BJ (cell line): ENCODE data around the gene ARHGAP9. TPM values are rescaled to one million over a fixed set of nuclear protein-coding genes. Genes with fewer than 3 reads are reported as not detected.

Experiments
- CTCF ChIA-PET: fragments of 350-600 bp; formaldehyde crosslinking; extraction: SDS; loops from one replicate; lab custom pipeline; 2021; ENCODE audit warnings: antibody characterized with exemption, inconsistent platforms; lab: Yijun Ruan, JAX
- POLR2A ChIA-PET: fragments of 300-600 bp; sonication (Branson Sonifier 250); formaldehyde crosslinking; extraction: SDS; loops from one replicate; lab custom pipeline; 2021; ENCODE audit warnings: antibody characterized with exemption; lab: Charles Lee
- DNase-seq: peaks from one replicate; pipeline ENCODE4 v3.0.0-alpha.2; 2011; ENCODE audit warnings: low read depth
- H3K27me3 ChIP-seq: 2 replicates; pipeline ENCODE4 v1.6.0; 2011; ENCODE audit warnings: low read length; ENCODE audit not compliant: control insufficient read depth, insufficient read depth
- H3K36me3 ChIP-seq: 2 replicates; pipeline ENCODE4 v1.5.1; 2011; ENCODE audit warnings: low read length; ENCODE audit not compliant: control insufficient read depth, insufficient read depth
- H3K4me3 ChIP-seq: 2 replicates; pipeline ENCODE4 v1.5.1; 2011; ENCODE audit warnings: low read depth, mild to moderate bottlenecking, control low read depth, low read length
- CTCF ChIP-seq: IDR thresholded peaks from 2 replicates; pipeline ENCODE4 v1.5.1; 2011; ENCODE audit warnings: low read depth, mild to moderate bottlenecking, control low read depth, inconsistent platforms, low read length, moderate library complexity; ENCODE audit not compliant: insufficient read depth
- polyA plus RNA-seq: library from polyadenylated mRNA; depleted of rRNA; stranded (reverse); fragments of >200 nt; gene quantifications from 2 replicates; pipeline ENCODE4 v1.2.3, GENCODE V29; 2011

The ARHGAP9 gene
- polyA plus RNA-seq, 1 experiment, result 1.0 TPM

GRCh38 chr12:57452937-57453509, 26.6 kb downstream of the ARHGAP9 start:
- CTCF ChIA-PET, result interaction anchor here (0.6 to 16.7 kb wide), 52 partner anchors 8 to 381 kb away, joined by 3 to 411 read pairs (median 6); partner anchors contain the start of genes INHBC, NXPH4, SHMT2 and STAC3
- peak; percentile 96 for TF ChIP-seq CTCF
- H3K36me3 ChIP-seq, result no peaks in the 10 kb centered on the region
- POLR2A ChIA-PET, result interaction anchor here (1.2 kb wide), 1 partner anchor 145 kb away, joined by 5 read pairs; no protein-coding TSS in a partner anchor
- no peak for DNase-seq
- H3K27me3 ChIP-seq, result no peaks in the 10 kb centered on the region
- H3K4me3 ChIP-seq, result no peak overlapping the region

GRCh38 chr12:57452181-57452936, 27.3 kb downstream of the ARHGAP9 start:
- Histone ChIP-seq H3K36me3 (no peaks in the 10 kb centered on the region), H3K27me3 (no peaks in the 10 kb centered on the region), H3K4me3 (no peak overlapping the region)
- peak; percentile 70 for DNase-seq
- TF ChIP-seq CTCF, result no peak
- ChIA-PET POLR2A (interaction anchor here (0.6 to 1.2 kb wide), 2 partner anchors 23 to 145 kb away, joined by 3 to 5 read pairs; no protein-coding TSS in a partner anchor), CTCF (interaction anchor here (0.6 to 16.7 kb wide), 51 partner anchors 8 to 380 kb away, joined by 3 to 411 read pairs (median 6); partner anchors contain the start of genes INHBC, NXPH4, SHMT2 and STAC3)

GRCh38 chr12:57451233-57451778, 28.4 kb downstream of the ARHGAP9 start:
- no peak for DNase-seq
- no peak overlapping the region for H3K4me3 ChIP-seq
- TF ChIP-seq CTCF, result no peak
- ChIA-PET POLR2A (interaction anchor here (0.5 to 0.6 kb wide), 3 partner anchors 124 to 490 kb away, joined by 3 to 4 read pairs (median 3); no protein-coding TSS in a partner anchor), CTCF (interaction anchor here (0.6 to 16.7 kb wide), 15 partner anchors 8 to 339 kb away, joined by 3 to 411 read pairs (median 13); partner anchors contain the start of gene INHBC)
- H3K27me3 ChIP-seq, result no peaks in the 10 kb centered on the region
- H3K36me3 ChIP-seq, result no peaks in the 10 kb centered on the region

GRCh38 chr12:57450057-57450456, 29.6 kb downstream of the ARHGAP9 start:
- ChIA-PET POLR2A (no interaction called here), CTCF (interaction anchor here (0.8 to 16.7 kb wide), 5 partner anchors 9 to 143 kb away, joined by 3 to 411 read pairs (median 3); no protein-coding TSS in a partner anchor)
- no peak overlapping the region for H3K4me3 ChIP-seq
- no peak for TF ChIP-seq CTCF
- H3K27me3 ChIP-seq, result no peaks in the 10 kb centered on the region
- no peak for DNase-seq
- no peaks in the 10 kb centered on the region for H3K36me3 ChIP-seq
